ENCODE measurements around the gene HBS1L.

HBS1L gene

GRCh38 chr6:135002229-135002844 is 52.3 kb downstream of the HBS1L start:
- DNase-seq = peak in 1 of 58 donors; percentile 6

DNA sequence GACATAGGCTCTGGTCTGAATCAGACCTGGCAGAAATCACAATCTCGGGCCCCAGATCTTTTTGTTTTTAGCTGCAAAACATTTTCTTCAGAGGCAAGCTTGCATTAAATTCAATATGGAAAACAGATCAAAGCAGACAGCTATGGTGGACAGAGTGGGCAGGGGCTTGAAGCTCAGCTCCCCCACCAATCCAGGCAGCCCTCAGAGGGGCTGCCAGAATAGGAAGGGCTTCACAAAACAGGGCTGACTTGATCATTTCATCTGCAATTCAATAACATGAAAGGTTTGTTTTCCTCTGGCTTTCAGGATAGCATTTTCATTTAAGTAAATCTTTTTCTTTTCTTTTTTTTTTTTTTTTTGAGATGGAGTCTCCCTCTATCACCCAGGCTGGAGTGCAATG is 55.5 kb downstream of the HBS1L start:
- no peak for DNase-seq

GRCh38 chr6:134997133-134997995 is 57.3 kb downstream of the HBS1L start:
- no peak for DNase-seq

DNA sequence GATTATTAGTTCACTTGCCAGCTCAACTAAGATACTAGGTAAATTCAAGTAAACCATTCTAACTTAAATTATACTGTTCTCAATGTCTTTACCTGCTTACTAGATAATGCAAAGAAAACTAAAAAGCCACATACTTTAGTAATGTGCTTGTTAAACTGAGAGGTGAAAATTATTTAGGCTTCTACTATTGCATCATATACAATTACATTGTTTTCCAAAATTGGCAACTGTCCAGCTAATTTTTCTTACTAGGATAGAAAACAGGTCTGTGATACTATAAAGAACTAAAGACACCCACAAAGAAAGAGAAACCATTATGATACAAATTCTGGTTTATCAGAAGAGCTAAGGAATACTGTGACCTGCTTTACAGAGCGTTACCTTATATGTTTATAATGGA is 59.1 kb downstream of the HBS1L start:
- DNase-seq = no peak

DNA sequence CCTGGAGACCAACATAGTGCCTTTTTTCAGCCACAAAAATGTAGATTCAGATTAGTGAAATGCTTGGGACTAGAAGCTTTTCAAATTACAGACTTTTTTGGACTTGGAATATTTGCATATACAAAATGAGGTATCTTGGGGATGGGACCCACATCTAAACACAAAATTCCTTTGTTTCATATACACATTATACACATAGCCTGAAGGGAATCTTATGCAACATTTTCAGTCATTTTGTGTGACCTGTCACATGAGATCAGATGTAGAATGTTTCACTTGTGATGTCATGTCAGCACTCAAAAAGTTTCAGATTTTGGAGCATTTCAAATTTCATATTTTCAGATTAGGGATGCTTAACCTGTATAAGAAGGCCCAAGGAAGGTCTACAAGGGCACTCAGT is 60.2 kb downstream of the HBS1L start:
- no peak for DNase-seq

- no peak for DNase-seq
Observed at GRCh38 chr6:134992155-134992554, 62.5 kb downstream of the HBS1L start.

DNA sequence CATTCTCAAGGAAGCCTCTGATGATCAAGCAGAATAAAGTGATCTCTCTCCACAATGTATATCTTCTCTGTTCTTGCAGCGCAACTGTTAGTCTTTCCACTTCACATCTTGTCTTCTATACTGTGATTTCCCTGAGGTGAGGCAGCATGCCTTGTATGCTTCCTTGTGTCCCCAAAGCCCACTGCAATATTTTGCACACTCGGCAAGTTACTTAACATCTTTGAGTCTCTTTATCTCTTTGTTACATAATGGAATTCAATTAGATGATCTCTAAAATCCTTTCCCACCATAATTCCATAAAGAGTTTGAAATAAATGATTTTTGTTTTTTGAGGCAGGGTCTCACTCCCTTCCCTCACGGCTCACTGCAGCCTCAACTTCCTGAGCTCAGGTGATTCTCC is 64.4 kb downstream of the HBS1L start:
- DNase-seq = no peak

DNA sequence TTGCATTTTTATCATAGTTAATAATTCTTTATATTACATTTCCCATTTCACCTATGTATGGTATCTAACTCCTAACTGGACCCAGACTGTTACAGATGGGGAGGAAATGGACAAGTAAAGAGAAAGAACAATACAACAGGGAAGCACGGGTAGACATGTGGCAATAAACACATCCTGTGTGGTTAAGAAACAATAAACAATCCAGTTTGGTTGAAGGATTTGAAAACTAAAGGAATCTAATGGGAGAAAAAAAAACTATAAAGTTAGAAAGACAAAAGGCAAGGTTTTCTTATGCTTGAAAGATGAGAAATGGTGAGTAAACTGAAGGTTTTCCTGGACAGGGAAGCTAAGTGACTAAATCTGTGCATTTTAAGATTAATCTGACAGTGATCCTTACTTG is 69.8 kb downstream of the HBS1L start:
- no peak for DNase-seq

- DNase-seq = no peak
Observed at GRCh38 chr6:134983823-134984222, 70.8 kb downstream of the HBS1L start.

GRCh38 chr6:134982161-134982560 is 72.5 kb downstream of the HBS1L start:
- no peak for DNase-seq

DNA sequence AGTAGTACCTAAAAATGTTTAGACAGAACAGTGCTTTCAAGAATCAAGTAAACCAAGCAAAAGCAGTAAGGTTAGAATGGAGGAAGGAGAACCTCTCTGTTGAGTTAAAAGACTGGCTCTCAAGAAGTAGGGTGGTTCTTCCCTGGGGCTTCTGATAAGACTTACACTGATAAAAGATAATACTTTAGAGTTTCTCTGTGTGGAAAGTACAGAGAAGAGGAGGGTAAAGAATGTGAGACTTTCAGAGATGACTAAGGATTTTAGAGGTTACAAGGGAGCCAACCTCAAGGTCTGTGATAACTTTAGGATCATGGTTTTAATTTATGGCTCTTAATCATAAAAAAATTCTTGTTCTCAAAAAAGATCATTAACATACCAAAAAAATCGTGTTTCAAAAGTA is 73.8 kb downstream of the HBS1L start:
- DNase-seq = no peak

GRCh38 chr6:134979142-134979541 is 75.5 kb downstream of the HBS1L start:
- no peak for DNase-seq

- DNase-seq = no peak
Observed at GRCh38 chr6:134974370-134974769, 80.3 kb downstream of the HBS1L start.

- no peak for DNase-seq
Observed at GRCh38 chr6:134967711-134968110, 86.9 kb downstream of the HBS1L start.

GRCh38 chr6:134964451-134965203 is 90.0 kb downstream of the HBS1L start:
- DNase-seq = no peak

GRCh38 chr6:134962421-134962820 is 92.2 kb downstream of the HBS1L start:
- no peak for DNase-seq

- DNase-seq = no peak
Observed at GRCh38 chr6:134961366-134961765, 93.3 kb downstream of the HBS1L start.

DNA sequence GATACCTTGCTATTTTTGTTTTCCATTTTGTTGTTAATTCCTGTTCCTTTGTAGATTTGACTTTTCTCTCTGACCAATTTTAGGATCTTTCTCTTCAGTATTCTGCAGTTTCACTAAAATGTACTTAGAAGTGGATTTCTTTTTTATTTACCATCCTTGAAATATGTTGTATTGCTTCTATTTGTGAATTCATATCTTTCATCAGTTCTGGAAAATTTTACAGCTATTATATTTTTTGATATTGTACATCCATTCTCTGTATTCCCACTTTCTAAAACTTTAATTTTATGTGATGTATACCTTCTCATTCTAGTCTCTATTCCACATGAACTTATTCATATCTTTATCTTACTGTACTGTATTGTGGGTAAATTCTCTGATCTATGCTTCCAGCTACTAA is 95.0 kb downstream of the HBS1L start:
- DNase-seq = no peak

DNA sequence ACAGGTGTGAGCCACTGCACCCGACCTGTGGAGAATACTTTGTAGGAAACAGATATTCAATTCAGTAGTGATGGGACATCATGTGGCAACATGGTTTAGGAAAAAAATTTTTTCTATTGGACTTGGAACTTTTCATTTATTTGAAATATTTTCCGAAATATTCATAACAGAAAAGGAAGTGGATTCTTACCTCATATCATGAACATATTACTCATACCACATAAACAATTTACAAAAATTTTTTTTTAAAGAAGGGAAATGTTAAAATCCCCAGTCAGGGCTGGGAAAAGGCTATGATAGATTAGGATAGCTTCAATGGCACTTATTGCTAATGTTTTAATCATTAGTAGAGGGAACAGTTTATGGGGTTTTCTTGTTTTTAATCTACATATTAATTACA is 97.9 kb downstream of the HBS1L start:
- no peak for DNase-seq

- DNase-seq = no peak
Observed at GRCh38 chr6:134956032-134956431, 98.6 kb downstream of the HBS1L start.

- DNase-seq = no peak
Observed at GRCh38 chr6:134954272-134955000, 100.2 kb downstream of the HBS1L start.

All from anterior cingulate cortex (tissue), 58 donors.